H9 (cell line): Measurements from ENCODE around the gene SLC8B1. TPM values are rescaled to one million over a fixed set of nuclear protein-coding genes. Genes with fewer than 3 reads are reported as not detected.

Experiments used
- DNase-seq: peaks from one replicate; pipeline ENCODE4 v3.0.0-alpha.2; 2017
- H2AFZ ChIP-seq: one replicate; pipeline ENCODE4 v1.6.1; 2013; ENCODE audit warnings: mild to moderate bottlenecking, low read length, control low read depth, moderate library complexity
- H2AK5ac ChIP-seq: 2 replicates; pipeline ENCODE4 v1.6.1; 2013; ENCODE audit warnings: low read length, control low read depth, mixed read lengths; ENCODE audit not compliant: insufficient read length
- H2BK120ac ChIP-seq: one replicate; pipeline ENCODE4 v1.6.1; 2013; ENCODE audit warnings: low read depth, mild to moderate bottlenecking, low read length, control low read depth, inconsistent platforms; ENCODE audit not compliant: poor library complexity, severe bottlenecking
- H2BK12ac ChIP-seq: 2 replicates; pipeline ENCODE4 v1.6.1; 2013; ENCODE audit warnings: low read length, control low read depth, mixed read lengths, low read depth; ENCODE audit not compliant: insufficient read length
- H2BK15ac ChIP-seq: 2 replicates; pipeline ENCODE4 v1.6.1; 2013; ENCODE audit warnings: low read depth, low read length, control low read depth
- H2BK20ac ChIP-seq: one replicate; pipeline ENCODE4 v1.6.1; 2013; ENCODE audit warnings: low read depth, mild to moderate bottlenecking, low read length, control low read depth, inconsistent platforms; ENCODE audit not compliant: poor library complexity, severe bottlenecking
- H2BK5ac ChIP-seq: 2 replicates; pipeline ENCODE4 v1.6.1; 2013; ENCODE audit warnings: low read length, control low read depth, mixed read lengths; ENCODE audit not compliant: insufficient read length
- H3K14ac ChIP-seq: 2 replicates; pipeline ENCODE4 v1.6.1; 2013; ENCODE audit warnings: low read length, control low read depth; ENCODE audit not compliant: insufficient read depth
- H3K18ac ChIP-seq: 2 replicates; pipeline ENCODE4 v1.6.1; 2013; ENCODE audit warnings: low read depth, mild to moderate bottlenecking, mixed read lengths, low read length, control low read depth; ENCODE audit not compliant: insufficient read length
- H3K23ac ChIP-seq: 2 replicates; pipeline ENCODE4 v1.6.1; 2013; ENCODE audit warnings: low read length, control low read depth, mixed read lengths, low read depth; ENCODE audit not compliant: insufficient read length
- H3K23me2 ChIP-seq: 2 replicates; pipeline ENCODE4 v1.6.1; 2013; ENCODE audit warnings: low read depth, mild to moderate bottlenecking, mixed read lengths, low read length, control low read depth; ENCODE audit not compliant: insufficient read length, poor library complexity, severe bottlenecking
- H3K27ac ChIP-seq: 2 replicates; pipeline ENCODE4 v1.5.1; 2013; ENCODE audit warnings: low read length, control low read depth, mixed read lengths, low read depth; ENCODE audit not compliant: insufficient read length
- H3K27me3 ChIP-seq: 2 replicates; pipeline ENCODE4 v1.6.1; 2013; ENCODE audit warnings: low read length, control low read depth, inconsistent platforms; ENCODE audit not compliant: insufficient read depth
- H3K4ac ChIP-seq: 2 replicates; pipeline ENCODE4 v1.6.1; 2013; ENCODE audit warnings: low read depth, mild to moderate bottlenecking, control low read depth, inconsistent platforms, low read length, moderate library complexity
- H3K4me1 ChIP-seq: 2 replicates; pipeline ENCODE4 v1.6.1; 2013; ENCODE audit warnings: low read length, control low read depth, inconsistent platforms; ENCODE audit not compliant: insufficient read depth
- H3K4me2 ChIP-seq: 2 replicates; pipeline ENCODE4 v1.6.1; 2013; ENCODE audit warnings: low read length, control low read depth, mixed read lengths; ENCODE audit not compliant: insufficient read length, insufficient read depth
- H3K56ac ChIP-seq: 2 replicates; pipeline ENCODE4 v1.6.1; 2013; ENCODE audit warnings: low read depth, mild to moderate bottlenecking, mixed read lengths, low read length, control low read depth; ENCODE audit not compliant: insufficient read length
- H3K79me1 ChIP-seq: 2 replicates; pipeline ENCODE4 v1.6.1; 2013; ENCODE audit warnings: low read depth, mild to moderate bottlenecking, moderate library complexity, low read length, control low read depth, inconsistent platforms; ENCODE audit not compliant: insufficient read depth, poor library complexity, severe bottlenecking
- H3K79me2 ChIP-seq: 2 replicates; pipeline ENCODE4 v1.6.1; 2013; ENCODE audit warnings: low read length, control low read depth, inconsistent platforms; ENCODE audit not compliant: insufficient read depth
- H3K9ac ChIP-seq: 2 replicates; pipeline ENCODE4 v1.6.1; 2013; ENCODE audit warnings: low read length, control low read depth, mixed read lengths; ENCODE audit not compliant: insufficient read length; ENCODE audit errors: extremely low read depth
- H3K9me3 ChIP-seq: one replicate; pipeline ENCODE4 v1.6.1; 2013; ENCODE audit warnings: low read depth, low read length, inconsistent platforms; ENCODE audit not compliant: control insufficient read depth
- H3T11ph ChIP-seq: one replicate; pipeline ENCODE4 v1.6.1; 2013; ENCODE audit warnings: mild to moderate bottlenecking, low read length, control low read depth, inconsistent platforms
- H4K20me1 ChIP-seq: one replicate; pipeline ENCODE4 v1.6.1; 2013; ENCODE audit not compliant: control insufficient read depth, insufficient read length, insufficient read depth
- H4K5ac ChIP-seq: 2 replicates; pipeline ENCODE4 v1.6.1; 2013; ENCODE audit warnings: low read depth, mild to moderate bottlenecking, mixed read lengths, low read length, control low read depth; ENCODE audit not compliant: insufficient read length
- H4K8ac ChIP-seq: replicated peaks from 2 replicates; pipeline ENCODE4 v1.6.1; 2013; ENCODE audit warnings: low read length, control low read depth, mixed read lengths, low read depth; ENCODE audit not compliant: insufficient read length
- H4K91ac ChIP-seq: 2 replicates; pipeline ENCODE4 v1.6.1; 2013; ENCODE audit warnings: low read depth, mild to moderate bottlenecking, moderate library complexity, mixed read lengths, low read length, control low read depth; ENCODE audit not compliant: insufficient read length
- H3K27ac Mint-ChIP-seq, 3 experiments: 2 replicates in 2 of 3; 3 replicates in 1 of 3; pipeline ENCODE4 v1.8.0; 2020 to 2021; ENCODE audit warnings: mixed read lengths in 3 of 3, mild to moderate bottlenecking in 1 of 3, moderate library complexity in 1 of 3
- H3K27me3 Mint-ChIP-seq: 2 replicates; pipeline ENCODE4 v1.8.0; 2021; ENCODE audit warnings: low read depth, mild to moderate bottlenecking, moderate library complexity, mixed read lengths
- H3K36me3 Mint-ChIP-seq, 3 experiments: 2 replicates in 2 of 3; 3 replicates in 1 of 3; pipeline ENCODE4 v1.8.0; 2020 to 2021; ENCODE audit warnings: low read depth in 3 of 3, mixed read lengths in 3 of 3; ENCODE audit not compliant: insufficient read depth in 1 of 3
- H3K4me1 Mint-ChIP-seq, 2 experiments: 2 replicates each; pipeline ENCODE4 v1.8.0; 2020; ENCODE audit warnings: mixed read lengths in 2 of 2
- H3K4me3 Mint-ChIP-seq, 2 experiments: 2 replicates in 1 of 2; 3 replicates in 1 of 2; pipeline ENCODE4 v1.8.0; 2020 to 2021; ENCODE audit warnings: mild to moderate bottlenecking in 2 of 2, mixed read lengths in 2 of 2, moderate library complexity in 1 of 2
- H3K9me3 Mint-ChIP-seq, 2 experiments: 2 replicates in 1 of 2; 3 replicates in 1 of 2; pipeline ENCODE4 v1.8.0; 2020; ENCODE audit warnings: mild to moderate bottlenecking in 2 of 2, mixed read lengths in 2 of 2, moderate library complexity in 1 of 2
- WGBS: extraction: QIAGEN DNeasy Blood & Tissue Kit; methylation state at CpG from one replicate; pipeline ENCODE4 v1.1.7; 2013; ENCODE audit warnings: missing lambda C conversion rate, low lambda C conversion rate, mixed read lengths; ENCODE audit not compliant: insufficient read length; ENCODE audit errors: extremely low coverage; 5-methylcytosine and 5-hydroxymethylcytosine counted together
- total RNA-seq: library from RNA; stranded (reverse); gene quantifications from 2 replicates; pipeline ENCODE4 v1.2.1, GENCODE V29; 2021
- TF ChIP-seq, protein P1 (sequence below): fragments of 200-600 bp; sonication (generic); conservative IDR thresholded peaks from 3 replicates; pipeline ENCODE4 v1.8.0; 2021; ENCODE audit warnings: antibody characterized with exemption, mild to moderate bottlenecking

Gene SLC8B1
- total RNA-seq, 1 experiment from 2014 or later = 10.4 TPM

DNA sequence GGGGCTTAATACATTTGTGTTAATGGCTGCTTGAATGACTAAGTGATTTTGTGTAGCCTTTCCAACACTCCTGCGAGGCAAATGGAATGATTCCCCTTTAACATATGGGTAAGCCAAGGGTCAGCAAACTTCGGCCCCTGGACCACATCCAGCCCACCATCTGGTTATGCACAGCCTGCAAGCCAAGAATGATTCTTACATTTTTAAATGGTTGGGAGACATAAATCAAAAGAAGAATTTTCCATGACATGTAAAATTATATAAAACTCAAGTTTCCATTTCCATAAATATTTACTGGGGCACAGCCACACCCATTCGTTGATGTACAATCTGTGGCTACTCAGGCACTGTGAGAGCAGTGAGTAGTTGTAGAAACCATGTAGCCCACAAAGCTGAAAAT, 9.0 kb downstream of the SLC8B1 start:
- WGBS = no CpG with 5 or more reads among the region's 3 CpGs
- H3K27ac Mint-ChIP-seq = no peak overlapping the region
- Histone ChIP-seq H3K9me3 (no peaks in the 10 kb centered on the region), H3K14ac (no peak overlapping the region), H3K23ac (no peak overlapping the region), H2BK12ac (no peak overlapping the region), H4K20me1 (no peaks in the 10 kb centered on the region), H3K4ac (no peak overlapping the region), H4K5ac (no peak overlapping the region), H2AK5ac (no peak overlapping the region), H2BK20ac (no peak overlapping the region), H2BK120ac (no peak overlapping the region), H3K18ac (no peak overlapping the region), H3K79me2 (no peaks in the 10 kb centered on the region), H4K8ac (no peak overlapping the region), H3K9ac (no peak overlapping the region), H3K79me1 (no peaks in the 10 kb centered on the region), H3T11ph (no peak overlapping the region), H3K4me2 (no peak overlapping the region), H4K91ac (no peak overlapping the region), H3K56ac (no peak overlapping the region), H3K4me1 (no peaks in the 10 kb centered on the region), H2AFZ (no peak overlapping the region), H3K27me3 (no peaks in the 10 kb centered on the region), H2BK15ac (no peak overlapping the region), H2BK5ac (no peak overlapping the region), H3K27ac (no peak overlapping the region), H3K23me2 (no peaks in the 10 kb centered on the region)
- H3K4me1 Mint-ChIP-seq = peaks cover 5 to 7% of the 10 kb centered on the region in 2 experiments; a peak in 3 of 4 replicates
- TF ChIP-seq, protein P1, sequence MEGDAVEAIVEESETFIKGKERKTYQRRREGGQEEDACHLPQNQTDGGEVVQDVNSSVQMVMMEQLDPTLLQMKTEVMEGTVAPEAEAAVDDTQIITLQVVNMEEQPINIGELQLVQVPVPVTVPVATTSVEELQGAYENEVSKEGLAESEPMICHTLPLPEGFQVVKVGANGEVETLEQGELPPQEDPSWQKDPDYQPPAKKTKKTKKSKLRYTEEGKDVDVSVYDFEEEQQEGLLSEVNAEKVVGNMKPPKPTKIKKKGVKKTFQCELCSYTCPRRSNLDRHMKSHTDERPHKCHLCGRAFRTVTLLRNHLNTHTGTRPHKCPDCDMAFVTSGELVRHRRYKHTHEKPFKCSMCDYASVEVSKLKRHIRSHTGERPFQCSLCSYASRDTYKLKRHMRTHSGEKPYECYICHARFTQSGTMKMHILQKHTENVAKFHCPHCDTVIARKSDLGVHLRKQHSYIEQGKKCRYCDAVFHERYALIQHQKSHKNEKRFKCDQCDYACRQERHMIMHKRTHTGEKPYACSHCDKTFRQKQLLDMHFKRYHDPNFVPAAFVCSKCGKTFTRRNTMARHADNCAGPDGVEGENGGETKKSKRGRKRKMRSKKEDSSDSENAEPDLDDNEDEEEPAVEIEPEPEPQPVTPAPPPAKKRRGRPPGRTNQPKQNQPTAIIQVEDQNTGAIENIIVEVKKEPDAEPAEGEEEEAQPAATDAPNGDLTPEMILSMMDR = no peak
- DNase-seq = no peak
- peaks cover 7 to 35% (median 15%) of the 10 kb centered on the region in 3 experiments; a peak in 6 of 7 replicates for H3K36me3 Mint-ChIP-seq
- no peaks in the 10 kb centered on the region; a peak in 1 of 5 replicates for H3K9me3 Mint-ChIP-seq
- H3K27me3 Mint-ChIP-seq = no peaks in the 10 kb centered on the region
- no peak overlapping the region for H3K4me3 Mint-ChIP-seq
